Measurements from ENCODE around the gene CPM. TPM values are rescaled to one million over a fixed set of nuclear protein-coding genes. Genes with fewer than 3 reads are reported as not detected.

The CPM gene
- total RNA-seq, 1 donor from 2014 or later, result 1.0 TPM

DNA sequence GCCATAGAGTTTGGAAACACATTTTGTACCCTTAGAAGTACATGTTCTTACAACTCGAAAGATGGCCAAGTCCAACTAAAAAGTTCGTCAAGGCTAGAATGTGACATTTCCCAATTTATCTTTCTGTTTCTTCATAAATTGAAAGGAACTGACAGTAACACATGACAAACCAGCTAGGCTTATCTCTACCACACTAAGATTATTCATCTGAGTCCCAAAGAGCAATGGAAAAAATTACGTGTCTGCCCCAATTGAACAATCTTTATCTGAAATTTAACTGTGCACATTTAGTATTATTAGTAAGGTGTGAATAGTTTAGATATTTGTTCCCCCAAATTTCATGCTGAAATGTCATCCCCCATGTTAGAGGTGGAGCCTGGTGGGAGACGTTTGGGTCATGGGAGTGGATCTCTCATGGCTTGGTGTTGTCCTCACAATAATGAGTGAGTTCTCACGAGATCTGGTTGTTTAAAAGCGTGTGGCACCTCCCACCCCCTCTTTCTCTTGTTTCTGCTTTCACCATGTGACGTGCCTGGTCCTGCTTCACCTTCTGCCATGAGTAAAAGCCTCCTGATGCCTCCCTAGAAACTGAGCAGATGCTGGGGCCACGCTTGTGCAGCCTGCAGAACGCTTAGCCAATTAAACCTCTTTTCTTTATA, 13.3 kb downstream of the CPM start:
- Mint-ChIP-seq H3K4me1 (ENCODE audit: unreplicated experiment) (peaks cover 8% of the 10 kb centered on the region), H3K36me3 (ENCODE audit: unreplicated experiment) (no peaks in the 10 kb centered on the region), H3K27me3 (ENCODE audit: unreplicated experiment) (peaks cover 14% of the 10 kb centered on the region), H3K9me3 (ENCODE audit: unreplicated experiment) (no peaks in the 10 kb centered on the region), H3K27ac (ENCODE audit: unreplicated experiment) (no peak overlapping the region), H3K4me3 (ENCODE audit: unreplicated experiment) (no peak overlapping the region)
- TF ChIP-seq, protein P1, sequence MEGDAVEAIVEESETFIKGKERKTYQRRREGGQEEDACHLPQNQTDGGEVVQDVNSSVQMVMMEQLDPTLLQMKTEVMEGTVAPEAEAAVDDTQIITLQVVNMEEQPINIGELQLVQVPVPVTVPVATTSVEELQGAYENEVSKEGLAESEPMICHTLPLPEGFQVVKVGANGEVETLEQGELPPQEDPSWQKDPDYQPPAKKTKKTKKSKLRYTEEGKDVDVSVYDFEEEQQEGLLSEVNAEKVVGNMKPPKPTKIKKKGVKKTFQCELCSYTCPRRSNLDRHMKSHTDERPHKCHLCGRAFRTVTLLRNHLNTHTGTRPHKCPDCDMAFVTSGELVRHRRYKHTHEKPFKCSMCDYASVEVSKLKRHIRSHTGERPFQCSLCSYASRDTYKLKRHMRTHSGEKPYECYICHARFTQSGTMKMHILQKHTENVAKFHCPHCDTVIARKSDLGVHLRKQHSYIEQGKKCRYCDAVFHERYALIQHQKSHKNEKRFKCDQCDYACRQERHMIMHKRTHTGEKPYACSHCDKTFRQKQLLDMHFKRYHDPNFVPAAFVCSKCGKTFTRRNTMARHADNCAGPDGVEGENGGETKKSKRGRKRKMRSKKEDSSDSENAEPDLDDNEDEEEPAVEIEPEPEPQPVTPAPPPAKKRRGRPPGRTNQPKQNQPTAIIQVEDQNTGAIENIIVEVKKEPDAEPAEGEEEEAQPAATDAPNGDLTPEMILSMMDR (IDR thresholded peaks at IDR 0.05), result no peak
- DNase-seq (ENCODE audit: extremely low spot score, unreplicated experiment), result no peak

DNA sequence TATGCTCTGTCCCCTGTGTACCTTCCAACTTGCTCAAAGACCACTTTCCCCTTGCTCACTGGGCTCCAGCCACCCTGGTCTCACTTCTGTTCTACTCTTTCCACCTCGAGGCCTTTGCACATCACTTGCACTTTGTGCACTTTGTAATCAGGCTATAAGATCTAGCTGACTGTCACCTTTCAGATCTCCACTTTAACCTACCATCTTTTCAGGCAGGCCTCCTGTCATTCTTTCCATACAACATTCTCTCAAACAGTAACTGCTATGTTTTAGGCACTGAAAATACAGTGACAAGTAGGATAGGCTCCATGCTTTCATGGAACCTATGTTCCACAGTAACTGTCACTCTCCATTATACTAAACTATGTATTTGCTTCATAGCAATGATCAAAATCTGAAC, 14.0 kb downstream of the CPM start:
- Mint-ChIP-seq H3K9me3 (ENCODE audit: unreplicated experiment) (no peaks in the 10 kb centered on the region), H3K27ac (ENCODE audit: unreplicated experiment) (no peak overlapping the region), H3K27me3 (ENCODE audit: unreplicated experiment) (peaks cover 11% of the 10 kb centered on the region), H3K4me3 (ENCODE audit: unreplicated experiment) (no peak overlapping the region), H3K4me1 (ENCODE audit: unreplicated experiment) (peaks cover 11% of the 10 kb centered on the region), H3K36me3 (ENCODE audit: unreplicated experiment) (no peaks in the 10 kb centered on the region)
- DNase-seq (ENCODE audit: extremely low spot score, unreplicated experiment), result no peak
- TF ChIP-seq, protein P1 (IDR thresholded peaks at IDR 0.05), result no peak

DNA sequence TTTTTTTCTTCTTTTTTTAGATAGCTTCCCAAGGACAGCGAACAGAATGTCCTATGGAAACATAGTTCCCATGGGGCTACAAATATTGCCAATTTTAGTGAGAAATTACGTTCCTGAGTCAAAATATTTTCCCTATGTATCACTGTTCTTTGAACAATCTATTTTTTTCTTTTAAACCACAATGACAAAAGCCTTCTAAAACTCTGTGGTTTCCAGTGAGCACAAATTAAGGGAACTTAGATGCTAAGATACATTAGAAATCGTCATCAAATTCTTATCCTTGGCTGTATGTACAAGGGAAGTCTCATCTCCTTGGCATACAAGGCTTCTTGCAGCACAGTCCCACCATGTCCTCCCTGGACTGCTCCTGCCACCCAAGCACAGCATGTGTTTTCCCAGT, 17.9 kb downstream of the CPM start:
- TF ChIP-seq, protein P1 (IDR thresholded peaks at IDR 0.05), result no peak
- H3K27ac Mint-ChIP-seq (ENCODE audit: unreplicated experiment), result no peak overlapping the region
- peaks cover 13% of the 10 kb centered on the region for H3K4me1 Mint-ChIP-seq (ENCODE audit: unreplicated experiment)
- no peaks in the 10 kb centered on the region for H3K9me3 Mint-ChIP-seq (ENCODE audit: unreplicated experiment)
- no peak for DNase-seq (ENCODE audit: extremely low spot score, unreplicated experiment)
- no peaks in the 10 kb centered on the region for H3K36me3 Mint-ChIP-seq (ENCODE audit: unreplicated experiment)
- H3K27me3 Mint-ChIP-seq (ENCODE audit: unreplicated experiment), result peaks cover 4% of the 10 kb centered on the region
- no peak overlapping the region for H3K4me3 Mint-ChIP-seq (ENCODE audit: unreplicated experiment)

DNA sequence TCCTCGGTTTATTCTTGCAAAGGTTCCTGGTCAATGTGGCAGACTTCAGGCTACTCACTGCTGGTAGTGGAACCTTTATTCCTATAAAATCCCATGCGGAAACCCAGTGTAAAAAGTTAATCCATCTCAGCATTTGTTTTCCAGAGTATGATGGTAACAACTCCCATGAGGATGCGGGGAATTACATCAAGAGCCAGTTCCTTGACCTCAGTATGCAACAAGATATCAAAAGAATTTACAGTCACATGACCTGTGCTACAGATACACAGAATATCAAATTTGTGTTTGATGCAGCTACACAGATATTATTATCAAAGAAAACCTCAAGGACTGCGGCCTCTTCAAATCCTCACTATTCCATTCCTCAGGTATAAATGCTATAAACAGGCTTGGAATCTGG, 19.3 kb downstream of the CPM start:
- Mint-ChIP-seq H3K27ac (ENCODE audit: unreplicated experiment) (no peak overlapping the region), H3K4me3 (ENCODE audit: unreplicated experiment) (no peak overlapping the region), H3K9me3 (ENCODE audit: unreplicated experiment) (no peaks in the 10 kb centered on the region), H3K4me1 (ENCODE audit: unreplicated experiment) (peaks cover 13% of the 10 kb centered on the region), H3K27me3 (ENCODE audit: unreplicated experiment) (peaks cover 4% of the 10 kb centered on the region), H3K36me3 (ENCODE audit: unreplicated experiment) (no peaks in the 10 kb centered on the region)
- no peak for DNase-seq (ENCODE audit: extremely low spot score, unreplicated experiment)
- TF ChIP-seq, protein P1 (IDR thresholded peaks at IDR 0.05), result no peak

DNA sequence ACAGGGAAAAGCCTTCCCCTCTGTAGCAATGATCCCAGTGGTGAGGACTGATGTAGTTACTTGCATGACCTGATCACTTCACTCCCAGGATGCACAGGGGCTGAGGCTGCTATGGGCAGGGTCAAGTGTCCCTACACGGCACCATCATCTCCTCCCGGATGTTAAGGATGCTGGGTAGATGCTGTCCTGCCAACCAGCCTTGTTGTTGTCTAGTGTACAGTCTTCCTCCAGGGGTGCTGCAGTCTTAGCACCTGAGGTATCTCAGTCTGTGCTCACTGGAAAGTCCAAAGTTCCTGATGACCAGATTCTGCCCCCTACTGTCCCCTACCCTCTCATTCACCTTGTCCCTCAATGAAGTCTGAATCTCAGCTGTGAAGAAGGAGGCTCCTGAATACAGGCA, 20.1 kb downstream of the CPM start:
- Mint-ChIP-seq H3K4me1 (ENCODE audit: unreplicated experiment) (peaks cover 13% of the 10 kb centered on the region), H3K9me3 (ENCODE audit: unreplicated experiment) (no peaks in the 10 kb centered on the region), H3K4me3 (ENCODE audit: unreplicated experiment) (no peak overlapping the region), H3K27ac (ENCODE audit: unreplicated experiment) (no peak overlapping the region), H3K27me3 (ENCODE audit: unreplicated experiment) (peaks cover 4% of the 10 kb centered on the region), H3K36me3 (ENCODE audit: unreplicated experiment) (no peaks in the 10 kb centered on the region)
- DNase-seq (ENCODE audit: extremely low spot score, unreplicated experiment), result no peak
- TF ChIP-seq, protein P1 (IDR thresholded peaks at IDR 0.05), result no peak

Data from osteocyte (in vitro differentiated cells).